H9 (cell line): ENCODE data around the gene ASTN1. TPM values are rescaled to one million over a fixed set of nuclear protein-coding genes. Genes with fewer than 3 reads are reported as not detected.

ENCODE experiments used
- DNase-seq: peaks from one replicate; pipeline ENCODE4 v3.0.0-alpha.2; 2017
- H2AFZ ChIP-seq: one replicate; pipeline ENCODE4 v1.6.1; 2013; ENCODE audit warnings: mild to moderate bottlenecking, low read length, control low read depth, moderate library complexity
- H2AK5ac ChIP-seq: 2 replicates; pipeline ENCODE4 v1.6.1; 2013; ENCODE audit warnings: low read length, control low read depth, mixed read lengths; ENCODE audit not compliant: insufficient read length
- H2BK120ac ChIP-seq: one replicate; pipeline ENCODE4 v1.6.1; 2013; ENCODE audit warnings: low read depth, mild to moderate bottlenecking, low read length, control low read depth, inconsistent platforms; ENCODE audit not compliant: poor library complexity, severe bottlenecking
- H2BK12ac ChIP-seq: 2 replicates; pipeline ENCODE4 v1.6.1; 2013; ENCODE audit warnings: low read length, control low read depth, mixed read lengths, low read depth; ENCODE audit not compliant: insufficient read length
- H2BK15ac ChIP-seq: 2 replicates; pipeline ENCODE4 v1.6.1; 2013; ENCODE audit warnings: low read depth, low read length, control low read depth
- H2BK20ac ChIP-seq: one replicate; pipeline ENCODE4 v1.6.1; 2013; ENCODE audit warnings: low read depth, mild to moderate bottlenecking, low read length, control low read depth, inconsistent platforms; ENCODE audit not compliant: poor library complexity, severe bottlenecking
- H2BK5ac ChIP-seq: 2 replicates; pipeline ENCODE4 v1.6.1; 2013; ENCODE audit warnings: low read length, control low read depth, mixed read lengths; ENCODE audit not compliant: insufficient read length
- H3K14ac ChIP-seq: 2 replicates; pipeline ENCODE4 v1.6.1; 2013; ENCODE audit warnings: low read length, control low read depth; ENCODE audit not compliant: insufficient read depth
- H3K18ac ChIP-seq: 2 replicates; pipeline ENCODE4 v1.6.1; 2013; ENCODE audit warnings: low read depth, mild to moderate bottlenecking, mixed read lengths, low read length, control low read depth; ENCODE audit not compliant: insufficient read length
- H3K23ac ChIP-seq: 2 replicates; pipeline ENCODE4 v1.6.1; 2013; ENCODE audit warnings: low read length, control low read depth, mixed read lengths, low read depth; ENCODE audit not compliant: insufficient read length
- H3K23me2 ChIP-seq: 2 replicates; pipeline ENCODE4 v1.6.1; 2013; ENCODE audit warnings: low read depth, mild to moderate bottlenecking, mixed read lengths, low read length, control low read depth; ENCODE audit not compliant: insufficient read length, poor library complexity, severe bottlenecking
- H3K27ac ChIP-seq: 2 replicates; pipeline ENCODE4 v1.5.1; 2013; ENCODE audit warnings: low read length, control low read depth, mixed read lengths, low read depth; ENCODE audit not compliant: insufficient read length
- H3K27me3 ChIP-seq: 2 replicates; pipeline ENCODE4 v1.6.1; 2013; ENCODE audit warnings: low read length, control low read depth, inconsistent platforms; ENCODE audit not compliant: insufficient read depth
- H3K4ac ChIP-seq: 2 replicates; pipeline ENCODE4 v1.6.1; 2013; ENCODE audit warnings: low read depth, mild to moderate bottlenecking, control low read depth, inconsistent platforms, low read length, moderate library complexity
- H3K4me1 ChIP-seq: 2 replicates; pipeline ENCODE4 v1.6.1; 2013; ENCODE audit warnings: low read length, control low read depth, inconsistent platforms; ENCODE audit not compliant: insufficient read depth
- H3K4me2 ChIP-seq: 2 replicates; pipeline ENCODE4 v1.6.1; 2013; ENCODE audit warnings: low read length, control low read depth, mixed read lengths; ENCODE audit not compliant: insufficient read length, insufficient read depth
- H3K56ac ChIP-seq: 2 replicates; pipeline ENCODE4 v1.6.1; 2013; ENCODE audit warnings: low read depth, mild to moderate bottlenecking, mixed read lengths, low read length, control low read depth; ENCODE audit not compliant: insufficient read length
- H3K79me1 ChIP-seq: 2 replicates; pipeline ENCODE4 v1.6.1; 2013; ENCODE audit warnings: low read depth, mild to moderate bottlenecking, moderate library complexity, low read length, control low read depth, inconsistent platforms; ENCODE audit not compliant: insufficient read depth, poor library complexity, severe bottlenecking
- H3K79me2 ChIP-seq: 2 replicates; pipeline ENCODE4 v1.6.1; 2013; ENCODE audit warnings: low read length, control low read depth, inconsistent platforms; ENCODE audit not compliant: insufficient read depth
- H3K9ac ChIP-seq: 2 replicates; pipeline ENCODE4 v1.6.1; 2013; ENCODE audit warnings: low read length, control low read depth, mixed read lengths; ENCODE audit not compliant: insufficient read length; ENCODE audit errors: extremely low read depth
- H3K9me3 ChIP-seq: one replicate; pipeline ENCODE4 v1.6.1; 2013; ENCODE audit warnings: low read depth, low read length, inconsistent platforms; ENCODE audit not compliant: control insufficient read depth
- H3T11ph ChIP-seq: one replicate; pipeline ENCODE4 v1.6.1; 2013; ENCODE audit warnings: mild to moderate bottlenecking, low read length, control low read depth, inconsistent platforms
- H4K20me1 ChIP-seq: one replicate; pipeline ENCODE4 v1.6.1; 2013; ENCODE audit not compliant: control insufficient read depth, insufficient read length, insufficient read depth
- H4K5ac ChIP-seq: 2 replicates; pipeline ENCODE4 v1.6.1; 2013; ENCODE audit warnings: low read depth, mild to moderate bottlenecking, mixed read lengths, low read length, control low read depth; ENCODE audit not compliant: insufficient read length
- H4K8ac ChIP-seq: replicated peaks from 2 replicates; pipeline ENCODE4 v1.6.1; 2013; ENCODE audit warnings: low read length, control low read depth, mixed read lengths, low read depth; ENCODE audit not compliant: insufficient read length
- H4K91ac ChIP-seq: 2 replicates; pipeline ENCODE4 v1.6.1; 2013; ENCODE audit warnings: low read depth, mild to moderate bottlenecking, moderate library complexity, mixed read lengths, low read length, control low read depth; ENCODE audit not compliant: insufficient read length
- H3K27ac Mint-ChIP-seq, 3 experiments: 2 replicates in 2 of 3; 3 replicates in 1 of 3; pipeline ENCODE4 v1.8.0; 2020 to 2021; ENCODE audit warnings: mixed read lengths in 3 of 3, mild to moderate bottlenecking in 1 of 3, moderate library complexity in 1 of 3
- H3K27me3 Mint-ChIP-seq: 2 replicates; pipeline ENCODE4 v1.8.0; 2021; ENCODE audit warnings: low read depth, mild to moderate bottlenecking, moderate library complexity, mixed read lengths
- H3K36me3 Mint-ChIP-seq, 3 experiments: 2 replicates in 2 of 3; 3 replicates in 1 of 3; pipeline ENCODE4 v1.8.0; 2020 to 2021; ENCODE audit warnings: low read depth in 3 of 3, mixed read lengths in 3 of 3; ENCODE audit not compliant: insufficient read depth in 1 of 3
- H3K4me1 Mint-ChIP-seq, 2 experiments: 2 replicates each; pipeline ENCODE4 v1.8.0; 2020; ENCODE audit warnings: mixed read lengths in 2 of 2
- H3K4me3 Mint-ChIP-seq, 2 experiments: 2 replicates in 1 of 2; 3 replicates in 1 of 2; pipeline ENCODE4 v1.8.0; 2020 to 2021; ENCODE audit warnings: mild to moderate bottlenecking in 2 of 2, mixed read lengths in 2 of 2, moderate library complexity in 1 of 2
- H3K9me3 Mint-ChIP-seq, 2 experiments: 2 replicates in 1 of 2; 3 replicates in 1 of 2; pipeline ENCODE4 v1.8.0; 2020; ENCODE audit warnings: mild to moderate bottlenecking in 2 of 2, mixed read lengths in 2 of 2, moderate library complexity in 1 of 2
- WGBS: extraction: QIAGEN DNeasy Blood & Tissue Kit; methylation state at CpG from one replicate; pipeline ENCODE4 v1.1.7; 2013; ENCODE audit warnings: missing lambda C conversion rate, low lambda C conversion rate, mixed read lengths; ENCODE audit not compliant: insufficient read length; ENCODE audit errors: extremely low coverage; 5-methylcytosine and 5-hydroxymethylcytosine counted together
- total RNA-seq: library from RNA; stranded (reverse); gene quantifications from 2 replicates; pipeline ENCODE4 v1.2.1, GENCODE V29; 2021
- TF ChIP-seq, protein P1 (sequence below): fragments of 200-600 bp; sonication (generic); conservative IDR thresholded peaks from 3 replicates; pipeline ENCODE4 v1.8.0; 2021; ENCODE audit warnings: antibody characterized with exemption, mild to moderate bottlenecking

ASTN1 gene
- total RNA-seq, 1 experiment from 2014 or later = 0.98 TPM

- Histone ChIP-seq H4K91ac (no peak overlapping the region), H2BK120ac (no peak overlapping the region), H3K79me2 (no peaks in the 10 kb centered on the region), H3K9me3 (no peaks in the 10 kb centered on the region), H2AK5ac (no peak overlapping the region), H4K5ac (no peak overlapping the region), H2BK12ac (no peak overlapping the region), H3K4me1 (no peaks in the 10 kb centered on the region), H3K27me3 (no peaks in the 10 kb centered on the region), H3K4ac (no peak overlapping the region), H3K23me2 (no peaks in the 10 kb centered on the region), H3K4me2 (no peak overlapping the region), H3K14ac (no peak overlapping the region), H3K18ac (no peak overlapping the region), H3K56ac (no peak overlapping the region), H3K27ac (no peak overlapping the region), H4K20me1 (no peaks in the 10 kb centered on the region), H3K79me1 (no peaks in the 10 kb centered on the region), H2AFZ (no peak overlapping the region), H2BK20ac (no peak overlapping the region), H3T11ph (no peak overlapping the region), H4K8ac (no peak overlapping the region), H3K9ac (no peak overlapping the region), H3K23ac (no peak overlapping the region), H2BK15ac (no peak overlapping the region), H2BK5ac (no peak overlapping the region)
- peaks cover 0 to 4% (median 0%) of the 10 kb centered on the region in 3 experiments; a peak in 2 of 7 replicates for H3K36me3 Mint-ChIP-seq
- peaks cover 8 to 10% of the 10 kb centered on the region in 2 experiments for H3K4me1 Mint-ChIP-seq
- H3K4me3 Mint-ChIP-seq = no peak overlapping the region
- no peak for DNase-seq
- WGBS = no CpG with 5 or more reads among the region's 5 CpGs
- H3K9me3 Mint-ChIP-seq = no peaks in the 10 kb centered on the region
- H3K27ac Mint-ChIP-seq = no peak overlapping the region; a peak in 1 of 7 replicates
- TF ChIP-seq, protein P1, sequence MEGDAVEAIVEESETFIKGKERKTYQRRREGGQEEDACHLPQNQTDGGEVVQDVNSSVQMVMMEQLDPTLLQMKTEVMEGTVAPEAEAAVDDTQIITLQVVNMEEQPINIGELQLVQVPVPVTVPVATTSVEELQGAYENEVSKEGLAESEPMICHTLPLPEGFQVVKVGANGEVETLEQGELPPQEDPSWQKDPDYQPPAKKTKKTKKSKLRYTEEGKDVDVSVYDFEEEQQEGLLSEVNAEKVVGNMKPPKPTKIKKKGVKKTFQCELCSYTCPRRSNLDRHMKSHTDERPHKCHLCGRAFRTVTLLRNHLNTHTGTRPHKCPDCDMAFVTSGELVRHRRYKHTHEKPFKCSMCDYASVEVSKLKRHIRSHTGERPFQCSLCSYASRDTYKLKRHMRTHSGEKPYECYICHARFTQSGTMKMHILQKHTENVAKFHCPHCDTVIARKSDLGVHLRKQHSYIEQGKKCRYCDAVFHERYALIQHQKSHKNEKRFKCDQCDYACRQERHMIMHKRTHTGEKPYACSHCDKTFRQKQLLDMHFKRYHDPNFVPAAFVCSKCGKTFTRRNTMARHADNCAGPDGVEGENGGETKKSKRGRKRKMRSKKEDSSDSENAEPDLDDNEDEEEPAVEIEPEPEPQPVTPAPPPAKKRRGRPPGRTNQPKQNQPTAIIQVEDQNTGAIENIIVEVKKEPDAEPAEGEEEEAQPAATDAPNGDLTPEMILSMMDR = no peak
- no peaks in the 10 kb centered on the region; the same call in 1 of the 2 replicates for H3K27me3 Mint-ChIP-seq
These were observed 239.3 kb downstream of the ASTN1 start for GRCh38 chr1:176925223-176925622.
